ENCODE results near the gene MTREX.

The MTREX gene

GRCh38 chr5:55383254-55383653 lies 75.5 kb downstream of the MTREX start:
- no peak for DNase-seq (ENCODE audit: low read depth in 2 of 2)

DNA sequence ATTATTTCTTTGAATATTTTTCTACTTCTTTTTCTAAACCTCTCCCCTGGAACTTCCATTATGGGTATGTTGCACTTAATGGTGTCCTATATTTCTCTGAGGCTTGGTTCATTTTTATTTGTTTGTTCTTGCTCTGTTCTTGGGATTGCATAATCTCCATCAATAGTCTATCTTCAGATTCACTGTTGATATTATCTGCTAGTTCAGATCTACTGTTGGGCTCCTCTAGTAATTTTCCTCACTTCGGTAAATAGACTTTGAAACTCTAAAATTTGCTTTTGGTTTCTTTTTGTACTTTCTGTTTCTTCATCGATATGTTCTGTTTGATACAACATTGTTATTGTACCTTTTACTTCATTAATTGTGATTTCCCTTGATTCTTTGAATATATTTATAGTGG lies 76.3 kb downstream of the MTREX start:
- DNase-seq (ENCODE audit: low read depth in 2 of 2): no peak

- DNase-seq (ENCODE audit: low read depth in 2 of 2): no peak
These were observed 77.4 kb downstream of the MTREX start for GRCh38 chr5:55385227-55385626.

GRCh38 chr5:55385846-55386245 lies 78.1 kb downstream of the MTREX start:
- DNase-seq (ENCODE audit: low read depth in 2 of 2): no peak

DNA sequence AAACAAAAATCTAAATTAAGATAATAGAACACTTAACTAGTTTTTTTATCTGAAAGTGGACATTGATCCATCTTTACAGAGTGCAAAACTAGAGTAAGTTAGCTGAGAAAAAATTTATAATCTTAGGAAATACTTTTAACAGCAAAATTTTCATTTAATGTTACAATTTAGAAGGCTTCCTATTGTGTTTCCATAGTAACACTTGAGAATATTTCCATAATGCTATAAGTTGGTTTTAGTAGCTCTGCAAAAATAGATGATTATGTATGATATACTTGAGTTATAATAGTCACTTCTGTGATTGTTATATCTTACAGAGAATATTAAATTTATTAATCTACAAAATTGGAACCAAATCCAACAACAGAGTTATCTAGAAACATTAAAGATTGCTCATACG lies 78.6 kb downstream of the MTREX start:
- DNase-seq (ENCODE audit: low read depth in 2 of 2): no peak

DNA sequence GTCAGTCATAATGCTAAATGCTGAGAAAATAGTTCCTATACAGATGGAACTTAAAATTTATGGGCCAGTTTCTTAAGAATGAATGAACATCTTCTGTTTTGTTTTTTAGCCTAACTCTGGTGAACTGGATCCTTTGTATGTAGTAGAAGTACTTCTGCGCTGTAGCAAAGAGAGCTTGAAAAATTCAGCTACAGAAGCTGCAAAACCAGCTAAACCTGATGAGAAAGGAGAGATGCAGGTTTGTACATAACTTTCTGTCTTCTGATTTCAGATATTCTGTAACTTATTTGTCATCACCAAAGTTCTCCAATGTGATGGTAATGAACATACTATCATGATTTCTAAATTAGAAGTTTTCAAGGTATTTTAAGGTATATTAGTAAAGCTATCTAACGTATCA lies 80.1 kb downstream of the MTREX start:
- no peak for DNase-seq (ENCODE audit: low read depth in 2 of 2)

- DNase-seq (ENCODE audit: low read depth in 2 of 2): no peak
These were observed 83.9 kb downstream of the MTREX start for GRCh38 chr5:55391707-55392106.

DNA sequence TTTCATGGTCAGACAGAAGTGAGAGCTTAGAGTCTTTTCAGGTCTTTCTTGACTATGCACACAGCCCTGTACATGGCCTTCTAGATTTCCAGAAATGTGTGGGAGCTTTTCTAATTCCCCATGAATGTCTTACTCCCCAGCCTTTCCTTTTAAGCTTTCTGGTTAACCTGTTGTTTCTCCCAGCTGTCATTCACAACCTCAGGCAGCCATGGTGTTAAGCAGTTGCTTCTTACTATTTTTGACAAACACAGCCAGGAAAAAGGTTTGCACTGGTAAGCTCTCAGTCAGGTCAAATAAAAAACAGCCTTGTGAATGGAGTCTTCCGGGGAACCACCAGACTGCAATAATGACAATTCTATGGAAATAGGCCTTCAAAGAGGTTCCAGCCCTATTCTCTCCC lies 84.9 kb downstream of the MTREX start:
- no peak for DNase-seq (ENCODE audit: low read depth in 2 of 2)

- no peak for DNase-seq (ENCODE audit: low read depth in 2 of 2)
These were observed 85.8 kb downstream of the MTREX start for GRCh38 chr5:55393501-55394175.

- no peak for DNase-seq (ENCODE audit: low read depth in 2 of 2)
These were observed 94.4 kb downstream of the MTREX start for GRCh38 chr5:55402199-55402598.

GRCh38 chr5:55406292-55406691 lies 98.5 kb downstream of the MTREX start:
- no peak for DNase-seq (ENCODE audit: low read depth in 2 of 2)

- DNase-seq (ENCODE audit: low read depth in 2 of 2): no peak
These were observed 99.4 kb downstream of the MTREX start for GRCh38 chr5:55407059-55407684.

- no peak for DNase-seq (ENCODE audit: low read depth in 2 of 2)
These were observed 100.2 kb downstream of the MTREX start for GRCh38 chr5:55407984-55408383.

- DNase-seq (ENCODE audit: low read depth in 2 of 2): no peak
These were observed 102.0 kb downstream of the MTREX start for GRCh38 chr5:55409775-55410174.

GRCh38 chr5:55410845-55411244 lies 103.1 kb downstream of the MTREX start:
- no peak for DNase-seq (ENCODE audit: low read depth in 2 of 2)

DNA sequence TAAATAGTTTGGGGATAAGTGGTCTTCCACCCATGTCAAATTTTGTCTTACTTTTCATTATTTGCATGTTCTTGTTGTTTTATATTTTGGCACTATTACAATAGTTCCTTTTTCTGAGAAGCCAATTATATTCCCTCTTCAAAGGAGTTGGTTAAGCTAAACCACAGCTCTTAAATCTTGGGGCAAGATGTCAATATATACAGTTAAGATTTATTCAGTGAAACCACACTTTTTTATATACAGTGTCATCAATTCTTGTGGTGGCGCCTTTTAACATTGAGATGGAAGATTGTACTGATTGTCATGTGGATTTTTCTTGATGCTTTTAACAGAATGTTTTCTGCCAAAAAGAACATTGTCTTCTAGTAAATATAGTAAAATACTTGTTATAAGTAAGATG lies 104.1 kb downstream of the MTREX start:
- no peak for DNase-seq (ENCODE audit: low read depth in 2 of 2)

GRCh38 chr5:55413644-55414043 lies 105.9 kb downstream of the MTREX start:
- no peak for DNase-seq (ENCODE audit: low read depth in 2 of 2)

GRCh38 chr5:55415071-55415470 lies 107.3 kb downstream of the MTREX start:
- DNase-seq (ENCODE audit: low read depth in 2 of 2): no peak

DNA sequence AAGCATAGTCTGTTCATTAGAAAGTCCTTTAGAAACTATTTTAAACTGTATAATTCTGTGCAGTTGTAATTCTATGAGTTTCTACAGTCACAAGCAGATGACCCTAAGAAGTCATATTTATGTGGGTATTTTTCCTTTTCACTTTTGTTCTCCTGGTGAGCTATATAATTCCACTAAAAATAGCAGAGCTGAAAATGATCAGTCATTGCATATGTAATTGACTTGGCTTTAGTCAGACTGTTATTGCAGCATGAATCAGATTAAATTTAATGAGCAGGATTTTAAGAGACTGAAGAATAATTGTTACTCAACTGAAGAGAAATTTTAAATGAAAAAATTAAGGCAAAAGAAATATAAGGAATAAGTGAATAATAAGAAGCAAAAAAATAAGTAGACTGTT lies 108.5 kb downstream of the MTREX start:
- no peak for DNase-seq (ENCODE audit: low read depth in 2 of 2)

- DNase-seq (ENCODE audit: low read depth in 2 of 2): no peak
These were observed 111.5 kb downstream of the MTREX start for GRCh38 chr5:55418994-55419968.

GRCh38 chr5:55421074-55421529 lies 113.3 kb downstream of the MTREX start:
- DNase-seq (ENCODE audit: low read depth in 2 of 2): peak; percentile 11 to 15

DNA sequence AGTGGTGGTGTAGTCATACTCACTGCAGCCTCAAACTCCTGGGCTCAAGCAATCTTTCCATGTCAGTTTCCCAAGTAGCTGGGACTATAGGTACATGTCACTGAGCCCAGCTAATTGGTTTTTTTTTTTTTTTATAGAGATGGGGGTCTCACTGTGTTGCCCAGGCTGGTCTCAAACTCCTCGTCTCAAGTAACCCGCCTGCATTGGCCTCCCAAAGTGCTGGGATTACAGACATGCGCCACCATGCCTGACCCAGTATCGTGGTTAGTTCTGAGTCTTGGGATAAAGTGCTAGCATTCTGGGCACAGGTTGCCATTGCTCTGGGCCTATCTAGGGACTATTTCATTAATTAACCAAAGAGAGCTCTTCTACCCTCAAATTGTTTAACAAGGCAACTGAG lies 118.7 kb downstream of the MTREX start:
- DNase-seq (ENCODE audit: low read depth in 2 of 2): no peak

DNA sequence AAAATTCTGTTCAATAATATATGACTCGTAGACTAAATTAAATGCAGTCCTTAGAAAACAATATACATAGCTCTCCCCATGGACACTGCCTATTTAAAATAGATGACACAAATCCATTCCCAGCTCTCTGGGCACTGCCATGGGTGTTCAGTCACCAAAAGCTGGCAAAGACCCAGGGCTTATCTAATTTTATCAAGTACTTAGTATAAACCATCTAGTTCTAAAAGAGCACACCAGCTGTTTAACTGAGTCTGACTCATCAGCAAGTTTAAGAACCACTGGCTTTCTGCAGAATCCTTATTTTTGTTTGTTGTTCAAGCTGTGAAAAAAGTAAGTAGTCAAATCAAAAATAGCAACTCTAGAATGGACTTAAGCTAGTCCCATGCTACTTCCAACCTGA lies 119.4 kb downstream of the MTREX start:
- no peak for DNase-seq (ENCODE audit: low read depth in 2 of 2)

All from stimulated activated CD8-positive, alpha-beta memory T cell treated with anti-CD3 and anti-CD28 coated beads, Interleukin-15, amount 100 ng/mL, for 48 hours (primary cell).